B cell (primary cell): ENCODE measurements around the gene HIPK1. TPM values are rescaled to one million over a fixed set of nuclear protein-coding genes. Genes with fewer than 3 reads are reported as not detected.
A peak's percentile ranks its signal among the peaks of the same experiment; 100 is the strongest.

Experiments used
- ATAC-seq: fragments of 200-7000 bp; cut with Tn5 transposase; one replicate; pipeline ENCODE4 v1.10.0; 2021; ENCODE audit warnings: low read depth, mild to moderate bottlenecking, moderate number of reproducible peaks, moderate library complexity
- CTCF ChIA-PET: fragments of 350-600 bp; sonication (Branson Sonifier 250); formaldehyde crosslinking; loops from one replicate; lab custom pipeline; 2021; ENCODE audit warnings: antibody characterized with exemption, inconsistent platforms; lab: Charles Lee
- POLR2A ChIA-PET: fragments of 350-600 bp; sonication (Branson Sonifier 250); formaldehyde crosslinking; loops from one replicate; lab custom pipeline; 2021; ENCODE audit warnings: antibody characterized with exemption; lab: Charles Lee
- DNase-seq: peaks from one replicate; pipeline ENCODE4 v3.0.0; 2013
- H2AFZ ChIP-seq: 2 replicates; pipeline ENCODE4 v1.6.1; 2012; ENCODE audit warnings: mild to moderate bottlenecking, low read depth, low read length; ENCODE audit not compliant: insufficient read depth, poor library complexity, severe bottlenecking
- H3K27ac ChIP-seq, 2 donors: 1 replicate in 1 of 2; 2 replicates in 1 of 2; pipeline ENCODE4 v1.5.1; 2012 to 2013; ENCODE audit warnings: low read length in 2 of 2, mild to moderate bottlenecking in 2 of 2, moderate library complexity in 1 of 2
- H3K27me3 ChIP-seq, 4 experiments: fragments of 200-600 bp in 1 of 4; sonication (generic) in 1 of 4; replicated peaks in 1 of 4; 1 replicate in 2 of 4; 2 replicates in 2 of 4; pipeline versions ENCODE4 v1.6.1 to v1.7.0; 2013 to 2016; ENCODE audit warnings: low read length in 3 of 4, mild to moderate bottlenecking in 2 of 4, mixed read lengths in 1 of 4, moderate library complexity in 1 of 4; ENCODE audit not compliant: insufficient read depth in 4 of 4, control insufficient read depth in 3 of 4; ENCODE audit errors: control extremely low read depth in 1 of 4
- H3K36me3 ChIP-seq, 2 experiments: replicated peaks in 1 of 2; 1 replicate in 1 of 2; 2 replicates in 1 of 2; pipeline versions ENCODE4 v1.6.1 to v1.7.1; 2013; ENCODE audit warnings: low read length in 1 of 2; ENCODE audit not compliant: insufficient read depth in 2 of 2, control insufficient read depth in 1 of 2; ENCODE audit errors: control extremely low read depth in 1 of 2, extremely low read depth in 1 of 2
- H3K4me1 ChIP-seq, 2 donors: fragments of 200-600 bp in 1 of 2; sonication (generic) in 1 of 2; 1 replicate in 1 of 2; 2 replicates in 1 of 2; pipeline versions ENCODE4 v1.5.1 to v1.6.1; 2013 to 2017; ENCODE audit warnings: low read length in 2 of 2; ENCODE audit not compliant: control insufficient read depth in 2 of 2, insufficient read depth in 2 of 2
- H3K4me2 ChIP-seq: replicated peaks from 2 replicates; pipeline ENCODE3; 2012; ENCODE audit warnings: mild to moderate bottlenecking, low read depth, low read length; ENCODE audit not compliant: poor library complexity, severe bottlenecking
- H3K4me3 ChIP-seq, 5 experiments: fragments of 200-600 bp in 1 of 5; sonication (generic) in 1 of 5; 1 replicate in 3 of 5; 2 replicates in 2 of 5; pipeline versions ENCODE4 v1.5.1 to v1.7.0; 2011 to 2016; ENCODE audit warnings: low read length in 4 of 5, mild to moderate bottlenecking in 4 of 5, low read depth in 2 of 5, control low read depth in 1 of 5, moderate library complexity in 1 of 5; ENCODE audit not compliant: insufficient read depth in 1 of 5; ENCODE audit errors: control extremely low read depth in 1 of 5, extremely low read depth in 1 of 5
- H3K79me2 ChIP-seq: fragments of 200-600 bp; sonication (generic); one replicate; pipeline ENCODE4 v1.6.0; 2016; ENCODE audit warnings: low read length; ENCODE audit not compliant: control insufficient read depth, insufficient read depth
- H3K9ac ChIP-seq: fragments of 200-600 bp; sonication (generic); 2 replicates; pipeline ENCODE4 v1.6.1; 2017; ENCODE audit warnings: mild to moderate bottlenecking, low read length, moderate library complexity
- H3K9me3 ChIP-seq, 3 donors: one replicate each; pipeline versions ENCODE4 v1.6.1 to v1.7.1; 2013; ENCODE audit warnings: low read length in 2 of 3; ENCODE audit not compliant: control insufficient read depth in 2 of 3, insufficient read depth in 1 of 3; ENCODE audit errors: control extremely low read depth in 1 of 3
- H4K20me1 ChIP-seq: 2 replicates; pipeline ENCODE4 v1.6.0; 2012; ENCODE audit warnings: mild to moderate bottlenecking, low read length; ENCODE audit not compliant: insufficient read depth, control insufficient read depth, poor library complexity, severe bottlenecking
- H3K27ac Mint-ChIP-seq: one replicate; pipeline ENCODE4 v1.8.0; 2021; ENCODE audit warnings: mixed read lengths
- H3K27me3 Mint-ChIP-seq: one replicate; pipeline ENCODE4 v1.8.0; 2021; ENCODE audit warnings: mixed read lengths
- H3K4me1 Mint-ChIP-seq: one replicate; pipeline ENCODE4 v1.8.0; 2021; ENCODE audit warnings: mixed read lengths
- H3K4me3 Mint-ChIP-seq: one replicate; pipeline ENCODE4 v1.8.0; 2021; ENCODE audit warnings: mixed read lengths
- H3K9me3 Mint-ChIP-seq: one replicate; pipeline ENCODE4 v1.8.0; 2022; ENCODE audit warnings: mixed read lengths; ENCODE audit not compliant: insufficient read depth
- EZH2 ChIP-seq: IDR thresholded peaks from 2 replicates; pipeline ENCODE4 v1.6.1; 2012; ENCODE audit warnings: borderline replicate concordance, low read depth, mild to moderate bottlenecking, moderate library complexity, low read length; ENCODE audit not compliant: insufficient read depth, poor library complexity, severe bottlenecking
- WGBS: methylation state at CpG from one replicate; pipeline ENCODE4 v1.1.5; 2013; ENCODE audit warnings: missing lambda C conversion rate; ENCODE audit not compliant: insufficient coverage; 5-methylcytosine and 5-hydroxymethylcytosine counted together
- intact Hi-C: fragments of 100-400 bp; cut with micrococcal nuclease; formaldehyde crosslinking; loops from one replicate; pipeline ENCODE4 v1.10.0; 2022
- polyA plus RNA-seq: library from polyadenylated mRNA; depleted of rRNA; stranded (reverse); fragments of >200 nt; gene quantifications from 2 replicates; pipeline ENCODE4 v1.2.3, GENCODE V29; 2012
- total RNA-seq, 2 donors: library from RNA; stranded (reverse); fragments of 120-200 nt in 1 of 2; gene quantifications; 1 replicate in 1 of 2; 2 replicates in 1 of 2; pipeline versions ENCODE4 v1.2.3 to v1.2.4, GENCODE V29; 2013 to 2022
- TF ChIP-seq, protein P1 (sequence below): fragments of 200-600 bp; IDR thresholded peaks from one replicate; pipeline ENCODE4 v1.8.0; 2022; ENCODE audit warnings: antibody characterized with exemption, mild to moderate bottlenecking

Gene HIPK1
- total and polyA plus RNA-seq, 2 donors (not counting 1 experiment from before 2014, with no cell fraction given), result 13.6 to 48.0 TPM

GRCh38 chr1:113977906-113978305, 48.8 kb downstream of the HIPK1 start:
- ATAC-seq (no peak), DNase-seq (no peak)
- no peak for TF ChIP-seq EZH2
- TF ChIP-seq, protein P1, sequence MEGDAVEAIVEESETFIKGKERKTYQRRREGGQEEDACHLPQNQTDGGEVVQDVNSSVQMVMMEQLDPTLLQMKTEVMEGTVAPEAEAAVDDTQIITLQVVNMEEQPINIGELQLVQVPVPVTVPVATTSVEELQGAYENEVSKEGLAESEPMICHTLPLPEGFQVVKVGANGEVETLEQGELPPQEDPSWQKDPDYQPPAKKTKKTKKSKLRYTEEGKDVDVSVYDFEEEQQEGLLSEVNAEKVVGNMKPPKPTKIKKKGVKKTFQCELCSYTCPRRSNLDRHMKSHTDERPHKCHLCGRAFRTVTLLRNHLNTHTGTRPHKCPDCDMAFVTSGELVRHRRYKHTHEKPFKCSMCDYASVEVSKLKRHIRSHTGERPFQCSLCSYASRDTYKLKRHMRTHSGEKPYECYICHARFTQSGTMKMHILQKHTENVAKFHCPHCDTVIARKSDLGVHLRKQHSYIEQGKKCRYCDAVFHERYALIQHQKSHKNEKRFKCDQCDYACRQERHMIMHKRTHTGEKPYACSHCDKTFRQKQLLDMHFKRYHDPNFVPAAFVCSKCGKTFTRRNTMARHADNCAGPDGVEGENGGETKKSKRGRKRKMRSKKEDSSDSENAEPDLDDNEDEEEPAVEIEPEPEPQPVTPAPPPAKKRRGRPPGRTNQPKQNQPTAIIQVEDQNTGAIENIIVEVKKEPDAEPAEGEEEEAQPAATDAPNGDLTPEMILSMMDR, result no peak
- H3K4me2 ChIP-seq, result no peak overlapping the region
- no peaks in the 10 kb centered on the region for H3K27me3 ChIP-seq
- intact Hi-C loops, result no loop called here
- no peak overlapping the region for H3K4me3 ChIP-seq
- H3K4me1 Mint-ChIP-seq, result peaks cover 11% of the 10 kb centered on the region
- no peaks in the 10 kb centered on the region for H3K9me3 Mint-ChIP-seq
- no peak overlapping the region for H3K9ac ChIP-seq
- CTCF ChIA-PET, result interaction anchor here (1.4 to 4.2 kb wide), 3 partner anchors 12 to 304 kb away, joined by 4 to 37 read pairs (median 5); no protein-coding TSS in a partner anchor
- POLR2A ChIA-PET, result no interaction called here
- H4K20me1 ChIP-seq, result no peaks in the 10 kb centered on the region
- H3K4me3 Mint-ChIP-seq, result no peak overlapping the region
- 92% methylated on average over 2 of the region's 3 CpGs for WGBS
- no peaks in the 10 kb centered on the region for H3K79me2 ChIP-seq
- no peaks in the 10 kb centered on the region for H3K9me3 ChIP-seq
- peaks cover 7 to 15% of the 10 kb centered on the region in 2 experiments for H3K36me3 ChIP-seq
- H3K27me3 Mint-ChIP-seq, result no peaks in the 10 kb centered on the region
- no peaks in the 10 kb centered on the region for H3K4me1 ChIP-seq
- H3K27ac ChIP-seq, result no peak overlapping the region
- no peak overlapping the region for H2AFZ ChIP-seq
- H3K27ac Mint-ChIP-seq, result no peak overlapping the region

DNA sequence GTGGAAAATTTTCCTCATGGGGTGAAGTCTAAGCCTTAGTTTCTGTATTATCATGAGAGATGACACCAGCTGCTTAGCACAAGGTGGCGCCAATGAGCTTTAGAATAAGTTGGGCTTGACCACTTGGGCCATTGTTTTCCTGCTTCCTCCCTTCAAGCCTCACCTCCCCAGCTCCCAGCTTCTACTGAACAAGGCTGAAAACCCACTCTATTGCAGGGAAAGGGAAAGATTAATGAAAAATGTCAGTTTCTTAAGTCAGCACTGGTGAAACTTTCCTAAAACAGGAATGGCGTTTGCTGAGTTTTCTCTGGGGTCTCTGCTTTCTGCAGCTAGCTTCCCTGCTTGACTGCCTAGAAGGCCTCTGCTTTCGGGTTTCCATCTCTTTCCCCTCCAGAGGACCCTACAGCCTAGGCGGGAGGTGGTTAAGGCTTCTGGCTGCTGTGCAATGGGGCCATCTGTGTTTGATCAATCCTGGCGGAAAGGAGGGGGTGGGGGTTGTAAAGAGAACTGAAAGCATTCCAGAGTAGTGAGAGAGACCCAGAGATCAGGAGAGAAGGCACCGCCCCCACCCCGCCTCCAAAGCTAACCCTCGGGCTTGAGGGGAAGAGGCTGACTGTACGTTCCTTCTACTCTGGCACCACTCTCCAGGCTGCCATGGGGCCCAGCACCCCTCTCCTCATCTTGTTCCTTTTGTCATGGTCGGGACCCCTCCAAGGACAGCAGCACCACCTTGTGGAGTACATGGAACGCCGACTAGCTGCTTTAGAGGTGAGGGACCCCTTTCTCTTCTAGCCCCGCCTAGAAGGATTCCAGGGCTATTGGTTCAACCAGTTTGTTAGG, 50.0 kb downstream of the HIPK1 start, which contains the start of gene OLFML3:
OLFML3 (plus strand) TSS at position 612 of the 840 bp plus-strand sequence; CDS start at position 655, 43 bp downstream.
- TF ChIP-seq, protein P1, result peak; percentile 60
- no peak for TF ChIP-seq EZH2
- DNase-seq, result peak; percentile 54
- POLR2A ChIA-PET, result interaction anchor here (0.7 kb wide), 1 partner anchor 691 kb away, joined by 3 read pairs; no protein-coding TSS in a partner anchor
- Histone ChIP-seq H3K27me3 (no peaks in the 10 kb centered on the region), H3K27ac (no peak within 1 kb of the TSS), H3K36me3 (peaks cover 3 to 4% of the 10 kb centered on the region in 2 experiments), H3K9me3 (no peaks in the 10 kb centered on the region), H4K20me1 (no peaks in the 10 kb centered on the region), H3K79me2 (no peaks in the 10 kb centered on the region), H3K9ac (no peak within 1 kb of the TSS), H3K4me1 (no peaks in the 10 kb centered on the region), H3K4me2 (no peak within 1 kb of the TSS), H3K4me3 (no peak within 1 kb of the TSS), H2AFZ (no peak within 1 kb of the TSS)
- Mint-ChIP-seq H3K27ac (no peak within 1 kb of the TSS), H3K4me3 (no peak within 1 kb of the TSS), H3K27me3 (no peaks in the 10 kb centered on the region), H3K9me3 (no peaks in the 10 kb centered on the region), H3K4me1 (peaks cover 11% of the 10 kb centered on the region)
- no peak for ATAC-seq
- intact Hi-C loops, result no loop called here
- 39% methylated on average over 3 of the region's 13 CpGs for WGBS
- CTCF ChIA-PET, result interaction anchor here (0.5 to 4.2 kb wide), 11 partner anchors 8 to 580 kb away, joined by 3 to 37 read pairs (median 3); no protein-coding TSS in a partner anchor
